ENCODE data around the gene MAGEA12.
"Not testable (repeated sequence)": the region's sequence is repeated elsewhere in the genome, so short reads cannot be mapped to it uniquely, and the experiment has no call there.

The MAGEA12 gene

GRCh38 chrX:152766562-152766961 lies 33.0 kb downstream of the MAGEA12 start:
- DNase-seq, result not testable (repeated sequence)

GRCh38 chrX:152769549-152770289 lies 36.2 kb downstream of the MAGEA12 start, which contains the start of gene MAGEA6:
Gene MAGEA6, minus strand, starts transcription at chrX:152769689. Its CDS starts 2,039 bp downstream, at chrX:152767650.
- not testable (repeated sequence) for DNase-seq

- not testable (repeated sequence) for DNase-seq
These were observed 53.5 kb downstream of the MAGEA12 start for GRCh38 chrX:152787062-152787461.

All from GOT3 (cell line).